SK-N-SH treated with all-trans-retinoic acid at 6 μM for 48 hours (cell line): Measurements from ENCODE around the gene DBNDD2.

Experiments
- ATAC-seq: fragments of 200-7000 bp; cut with Tn5 transposase; 3 replicates; pipeline ENCODE4 v1.9.1; 2020; ENCODE audit warnings: mild to moderate bottlenecking, moderate library complexity
- ARNTL ChIP-seq: fragments of 450-650 bp; formaldehyde crosslinking; IDR thresholded peaks from 2 replicates; pipeline ENCODE4 v1.5.0; 2020; ENCODE audit warnings: low read depth, mild to moderate bottlenecking, moderate library complexity, borderline replicate concordance
- BACH2 ChIP-seq: fragments of 250-450 bp; sonication (Bioruptor Pico); IDR thresholded peaks from 2 replicates; pipeline ENCODE4 v1.9.0; 2021; ENCODE audit warnings: mild to moderate bottlenecking, borderline replicate concordance
- CREB5 ChIP-seq: fragments of 250-450 bp; sonication (Bioruptor Pico); IDR thresholded peaks from 2 replicates; pipeline ENCODE4 v1.5.1; 2020; ENCODE audit warnings: low read depth, mild to moderate bottlenecking, moderate library complexity
- ESRRG ChIP-seq: fragments of 250-450 bp; sonication (Bioruptor Pico); IDR thresholded peaks from 2 replicates; pipeline ENCODE4 v1.6.1; 2021; ENCODE audit warnings: mild to moderate bottlenecking
- GLIS3 ChIP-seq: fragments of 250-450 bp; sonication (Bioruptor Pico); IDR thresholded peaks from 2 replicates; pipeline ENCODE4 v1.5.0; 2020; ENCODE audit warnings: mild to moderate bottlenecking, moderate library complexity
- ISL1 ChIP-seq: fragments of 250-450 bp; sonication (Bioruptor Pico); IDR thresholded peaks from 2 replicates; pipeline ENCODE4 v2.1.2; 2022; ENCODE audit warnings: mild to moderate bottlenecking, moderate library complexity
- OSR1 ChIP-seq: fragments of 250-450 bp; sonication (Bioruptor Pico); IDR thresholded peaks from 2 replicates; pipeline ENCODE4 v1.8.0; 2022; ENCODE audit warnings: moderate library complexity, mild to moderate bottlenecking, inconsistent platforms
- PATZ1 ChIP-seq: fragments of 250-450 bp; sonication (Bioruptor Pico); IDR thresholded peaks from 2 replicates; pipeline ENCODE4 v1.8.0; 2020; ENCODE audit warnings: mild to moderate bottlenecking, moderate library complexity, borderline replicate concordance
- POU6F1 ChIP-seq: fragments of 250-450 bp; sonication (Bioruptor Pico); IDR thresholded peaks from 2 replicates; pipeline ENCODE4 v1.8.0; 2021; ENCODE audit warnings: low read depth, mild to moderate bottlenecking, moderate library complexity, borderline replicate concordance
- PPARA ChIP-seq: fragments of 250-450 bp; sonication (Bioruptor Pico); IDR thresholded peaks from 2 replicates; pipeline ENCODE4 v1.5.0; 2020; ENCODE audit warnings: mild to moderate bottlenecking, borderline replicate concordance
- RARB ChIP-seq: fragments of 250-450 bp; sonication (Bioruptor Pico); IDR thresholded peaks from 2 replicates; pipeline ENCODE4 v1.8.0; 2021; ENCODE audit warnings: mild to moderate bottlenecking, moderate library complexity
- SNAI2 ChIP-seq: fragments of 250-450 bp; sonication (Bioruptor Pico); IDR thresholded peaks from 2 replicates; pipeline ENCODE4 v1.5.0; 2020; ENCODE audit warnings: mild to moderate bottlenecking, moderate library complexity
- TCF4 ChIP-seq: fragments of 250-450 bp; sonication (Bioruptor Pico); IDR thresholded peaks from 2 replicates; pipeline ENCODE4 v1.8.0; 2021; ENCODE audit warnings: mild to moderate bottlenecking, moderate library complexity, borderline replicate concordance
- TOX ChIP-seq: fragments of 250-450 bp; sonication (Bioruptor Pico); IDR thresholded peaks from 2 replicates; pipeline ENCODE4 v1.8.0; 2021; ENCODE audit warnings: mild to moderate bottlenecking, moderate library complexity, borderline replicate concordance
- TSHZ2 ChIP-seq: fragments of 250-450 bp; sonication (Bioruptor Pico); IDR thresholded peaks from 2 replicates; pipeline ENCODE4 v1.5.0; 2020; ENCODE audit warnings: mild to moderate bottlenecking, moderate library complexity
- ZC3H10 ChIP-seq: fragments of 250-450 bp; sonication (Bioruptor Pico); IDR thresholded peaks from 2 replicates; pipeline ENCODE4 v1.5.1; 2021; ENCODE audit warnings: mild to moderate bottlenecking, moderate library complexity
- ZNF565 ChIP-seq: fragments of 450-650 bp; formaldehyde crosslinking; conservative IDR thresholded peaks from 2 replicates; pipeline ENCODE4 v1.5.0; 2020; ENCODE audit warnings: low read depth, mild to moderate bottlenecking, moderate library complexity
- ZNF70 ChIP-seq: fragments of 450-650 bp; formaldehyde crosslinking; IDR thresholded peaks from 2 replicates; pipeline ENCODE4 v1.5.0; 2020; ENCODE audit warnings: mild to moderate bottlenecking, moderate library complexity
- ZNF8 ChIP-seq: fragments of 450-650 bp; formaldehyde crosslinking; IDR thresholded peaks from 2 replicates; pipeline ENCODE4 v1.5.0; 2020; ENCODE audit warnings: mild to moderate bottlenecking, moderate library complexity

DBNDD2 gene

GRCh38 chr20:45440891-45441685 lies 33.0 kb downstream of the DBNDD2 start:
- TF ChIP-seq ZNF8 (CRISPR knock-in tag) (no peak), ZC3H10 (CRISPR knock-in tag) (no peak), CREB5 (CRISPR knock-in tag) (no peak), TSHZ2 (no peak), POU6F1 (no peak), PATZ1 (CRISPR knock-in tag) (no peak), ZNF565 (no peak), RARB (CRISPR knock-in tag) (no peak), ISL1 (no peak), ESRRG (CRISPR knock-in tag) (no peak), OSR1 (CRISPR knock-in tag) (no peak), GLIS3 (CRISPR knock-in tag) (no peak), PPARA (CRISPR knock-in tag) (no peak), BACH2 (CRISPR knock-in tag) (no peak), TOX (CRISPR knock-in tag) (no peak), SNAI2 (CRISPR knock-in tag) (no peak), ZNF70 (CRISPR knock-in tag) (no peak)
- no peak for ATAC-seq

GRCh38 chr20:45441746-45442145 lies 33.7 kb downstream of the DBNDD2 start:
- no peak for ATAC-seq
- TF ChIP-seq ZNF565: no peak
- TF ChIP-seq TCF4: no peak
- no peak for TF ChIP-seq GLIS3 (CRISPR knock-in tag)
- no peak for TF ChIP-seq SNAI2 (CRISPR knock-in tag)
- no peak for TF ChIP-seq ARNTL (CRISPR knock-in tag)
- TF ChIP-seq ZNF70 (CRISPR knock-in tag): no peak
- TF ChIP-seq POU6F1: no peak
- TF ChIP-seq PATZ1 (CRISPR knock-in tag): no peak
